NCI-H1417 treated with DMSO at 0.1 percent for 48 hours (cell line): Measurements from ENCODE around the gene NUP93.
"Not testable (repeated sequence)": the region's sequence is repeated elsewhere in the genome, so short reads cannot be mapped to it uniquely, and the experiment has no call there.

Experiments used
- DNase-seq: peaks from one replicate; lab custom pipeline; 2025; lab: John Stamatoyannopoulos, UW

The NUP93 gene

GRCh38 chr16:56849690-56850680 is 120.1 kb downstream of the NUP93 start:
- no peak for DNase-seq

- no peak for DNase-seq
These were observed 121.9 kb downstream of the NUP93 start for GRCh38 chr16:56851671-56852400.

GRCh38 chr16:56852401-56852730 is 122.4 kb downstream of the NUP93 start:
- no peak for DNase-seq

- DNase-seq: no peak
These were observed 123.0 kb downstream of the NUP93 start for GRCh38 chr16:56852968-56853367.

- DNase-seq: no peak
These were observed 125.3 kb downstream of the NUP93 start for GRCh38 chr16:56855201-56855600.

- no peak for DNase-seq
These were observed 126.0 kb downstream of the NUP93 start for GRCh38 chr16:56855946-56856345.

- DNase-seq: no peak
These were observed 127.0 kb downstream of the NUP93 start for GRCh38 chr16:56856876-56857447.

- DNase-seq: no peak
These were observed 128.4 kb downstream of the NUP93 start for GRCh38 chr16:56858374-56858773.

- no peak for DNase-seq
These were observed 129.7 kb downstream of the NUP93 start for GRCh38 chr16:56859636-56860035.

- no peak for DNase-seq
These were observed 130.5 kb downstream of the NUP93 start for GRCh38 chr16:56860226-56861020.

- DNase-seq: no peak
These were observed 131.2 kb downstream of the NUP93 start for GRCh38 chr16:56861092-56861610.

- no peak for DNase-seq
These were observed 131.8 kb downstream of the NUP93 start for GRCh38 chr16:56861756-56862155.

GRCh38 chr16:56862776-56863175 is 132.8 kb downstream of the NUP93 start:
- DNase-seq: no peak

- DNase-seq: no peak
These were observed 135.0 kb downstream of the NUP93 start, which contains the start of gene SLC12A3 for GRCh38 chr16:56864960-56865359. Gene SLC12A3 (plus strand): TSS chr16:56865207. CDS start chr16:56865236, 29 bp downstream.

GRCh38 chr16:56865394-56866062 is 135.6 kb downstream of the NUP93 start:
- no peak for DNase-seq

- DNase-seq: no peak
These were observed 137.3 kb downstream of the NUP93 start for GRCh38 chr16:56866955-56867830.

GRCh38 chr16:56868175-56868574 is 138.2 kb downstream of the NUP93 start:
- no peak for DNase-seq

GRCh38 chr16:56868766-56869165 is 138.8 kb downstream of the NUP93 start:
- DNase-seq: not testable (repeated sequence)

GRCh38 chr16:56869513-56870275 is 139.8 kb downstream of the NUP93 start:
- no peak for DNase-seq
